Transverse colon (tissue), 4 donors: Measurements from ENCODE around the gene MMAA. TPM values are rescaled to one million over a fixed set of nuclear protein-coding genes. Genes with fewer than 3 reads are reported as not detected.
"Not testable (repeated sequence)": the region's sequence is repeated elsewhere in the genome, so short reads cannot be mapped to it uniquely, and the experiment has no call there.

Experiments
- DNase-seq: peaks from one replicate; pipeline ENCODE4 v3.0.0-alpha.2; 2019
- H3K27ac ChIP-seq, 4 donors: fragments of 200-600 bp; sonication (generic); 2 replicates each; pipeline ENCODE4 v1.5.1; 2016 to 2018; ENCODE audit warnings: inconsistent platforms in 4 of 4
- H3K27me3 ChIP-seq: fragments of 200-600 bp; sonication (generic); 2 replicates; pipeline ENCODE4 v1.5.1; 2017; ENCODE audit warnings: inconsistent platforms
- H3K36me3 ChIP-seq, 4 donors: fragments of 200-600 bp; sonication (generic); 2 replicates each; pipeline ENCODE4 v1.5.1; 2017 to 2019; ENCODE audit warnings: inconsistent platforms in 4 of 4
- H3K4me1 ChIP-seq, 4 donors: fragments of 200-600 bp; sonication (generic); 2 replicates each; pipeline ENCODE4 v1.5.1; 2017 to 2020; ENCODE audit warnings: inconsistent platforms in 4 of 4
- H3K4me3 ChIP-seq, 4 donors: fragments of 200-600 bp; sonication (generic); 1 replicate in 1 of 4; 2 replicates in 3 of 4; pipeline versions ENCODE4 v1.5.1 to v1.6.1; 2017 to 2019; ENCODE audit warnings: inconsistent platforms in 4 of 4
- H3K9me3 ChIP-seq, 2 donors: fragments of 200-600 bp; sonication (generic); 2 replicates each; pipeline ENCODE4 v1.5.1; 2017 to 2019; ENCODE audit warnings: inconsistent platforms in 2 of 2
- CTCF ChIP-seq, 5 experiments: fragments of 200-600 bp in 3 of 5; fragments of 450-650 bp in 2 of 5; sonication (generic) in 3 of 5; IDR thresholded peaks; 1 replicate in 2 of 5; 2 replicates in 3 of 5; pipeline ENCODE4 v1.5.1; 2016 to 2017; ENCODE audit warnings: antibody characterized with exemption in 5 of 5, inconsistent platforms in 3 of 5, mild to moderate bottlenecking in 2 of 5, moderate library complexity in 1 of 5
- EP300 ChIP-seq: sonication (generic); formaldehyde crosslinking; IDR thresholded peaks from one replicate; pipeline ENCODE4 v1.6.1; 2017; ENCODE audit warnings: antibody characterized with exemption, low read depth
- POLR2A ChIP-seq: fragments of 450-650 bp; IDR thresholded peaks from one replicate; pipeline ENCODE4 v1.6.1; 2016; ENCODE audit warnings: antibody characterized with exemption, mild to moderate bottlenecking, moderate library complexity
- POLR2AphosphoS5 ChIP-seq, 3 donors: sonication (generic); formaldehyde crosslinking; IDR thresholded peaks; one replicate each; pipeline ENCODE4 v1.6.1; 2016; ENCODE audit warnings: antibody characterized with exemption in 3 of 3
- WGBS, 2 donors: methylation state at CpG; one replicate each; pipeline ENCODE4 v1.1.5; 2018; ENCODE audit warnings: low coverage in 1 of 2; 5-methylcytosine and 5-hydroxymethylcytosine counted together
- in situ Hi-C, 4 donors: fragments of 200-750 bp; cut with MboI; loops; one replicate each; pipeline versions ENCODE4 v1.15.0 to v1.15.1; 2017; ENCODE audit warnings: low sequenced_read_pairs in 3 of 4, low pct_ligation_motif_present in 1 of 4, low pct_unique_long_range_greater_than_20kb in 1 of 4
- intact Hi-C: fragments of 100-400 bp; cut with DNase I; formaldehyde crosslinking; loops from one replicate; pipeline ENCODE4 v1.15.1; 2023; ENCODE audit warnings: low total_unique reads
- total RNA-seq, 4 donors: library from RNA; depleted of rRNA; stranded (reverse); fragments of >200 nt; gene quantifications; one replicate each; pipeline ENCODE4 v1.1.0, GENCODE V29; 2016

The MMAA gene
- total RNA-seq, 4 donors from 2014 or later: 0.37 to 9.1 (median 7.9) TPM

GRCh38 chr4:145639186-145639698, 20.1 kb downstream of the MMAA start:
- DNase-seq: no peak
- no peak overlapping the region for H3K4me3 ChIP-seq
- H3K36me3 ChIP-seq: peaks cover 0 to 5% (median 0%) of the 10 kb centered on the region in 4 donors
- H3K9me3 ChIP-seq: no peaks in the 10 kb centered on the region
- no peak overlapping the region for H3K27ac ChIP-seq
- in situ Hi-C loops: no loop called here
- intact Hi-C loops: no loop called here
- H3K27me3 ChIP-seq: no peaks in the 10 kb centered on the region
- TF ChIP-seq POLR2A: no peak
- TF ChIP-seq CTCF (IDR thresholded peaks at IDR 0.05): no peak
- TF ChIP-seq EP300: no peak
- TF ChIP-seq POLR2AphosphoS5 (IDR thresholded peaks at IDR 0.05): no peak
- WGBS, 2 donors: 84 to 89% methylated on average over 6 of the region's 6 CpGs
- H3K4me1 ChIP-seq: no peaks in the 10 kb centered on the region

- H3K27ac ChIP-seq, H3K4me1 ChIP-seq, in situ Hi-C loops, DNase-seq, H3K36me3 ChIP-seq, H3K9me3 ChIP-seq, intact Hi-C loops, H3K4me3 ChIP-seq, H3K27me3 ChIP-seq: not testable (repeated sequence)
- 50 to 87% methylated on average over 1 to 2 of the region's 2 CpGs for WGBS, 2 donors
These were observed 21.1 kb downstream of the MMAA start for GRCh38 chr4:145640236-145640635.

GRCh38 chr4:145643295-145643694, 24.1 kb downstream of the MMAA start:
- intact Hi-C loops: no loop called here
- in situ Hi-C loops: no loop called here
- Histone ChIP-seq H3K4me3 (no peak overlapping the region), H3K4me1 (no peaks in the 10 kb centered on the region), H3K27me3 (no peaks in the 10 kb centered on the region), H3K27ac (no peak overlapping the region), H3K9me3 (no peaks in the 10 kb centered on the region), H3K36me3 (peaks cover 0 to 5% (median 0%) of the 10 kb centered on the region in 4 donors)
- TF ChIP-seq CTCF (IDR thresholded peaks at IDR 0.05): no peak
- TF ChIP-seq POLR2AphosphoS5 (IDR thresholded peaks at IDR 0.05): no peak
- TF ChIP-seq POLR2A: no peak
- TF ChIP-seq EP300: no peak
- DNase-seq: no peak
- 86 to 94% methylated on average over 1 of the region's 1 CpG for WGBS, 2 donors

- H3K27ac ChIP-seq: no peak overlapping the region
These were observed 25.5 kb downstream of the MMAA start for GRCh38 chr4:145644699-145645098.

More at GRCh38 chr4:145644699-145645098, 25.5 kb downstream of the MMAA start:
- intact Hi-C loops (no loop called here), in situ Hi-C loops (no loop called here)
- Histone ChIP-seq H3K36me3 (peaks cover 0 to under 1% (median 0%) of the 10 kb centered on the region in 4 donors), H3K9me3 (no peaks in the 10 kb centered on the region), H3K4me1 (no peaks in the 10 kb centered on the region), H3K4me3 (no peak overlapping the region), H3K27me3 (no peaks in the 10 kb centered on the region)
- TF ChIP-seq POLR2AphosphoS5 (IDR thresholded peaks at IDR 0.05): no peak
- TF ChIP-seq POLR2A: no peak
- TF ChIP-seq CTCF (IDR thresholded peaks at IDR 0.05): no peak
- no peak for TF ChIP-seq EP300
- WGBS, 2 donors: 99 to 100% methylated on average over 3 of the region's 3 CpGs
- DNase-seq: no peak
